SIG-M5 treated with dmso at 0.1 percent for 504 hours (cell line): ENCODE data around the gene PGS1.
A peak's percentile ranks its signal among the peaks of the same experiment; 100 is the strongest.

Experiments used
- DNase-seq: peaks from one replicate; lab custom pipeline; 2025; ENCODE audit not compliant: unreplicated experiment; lab: John Stamatoyannopoulos, UW

Gene PGS1

DNA sequence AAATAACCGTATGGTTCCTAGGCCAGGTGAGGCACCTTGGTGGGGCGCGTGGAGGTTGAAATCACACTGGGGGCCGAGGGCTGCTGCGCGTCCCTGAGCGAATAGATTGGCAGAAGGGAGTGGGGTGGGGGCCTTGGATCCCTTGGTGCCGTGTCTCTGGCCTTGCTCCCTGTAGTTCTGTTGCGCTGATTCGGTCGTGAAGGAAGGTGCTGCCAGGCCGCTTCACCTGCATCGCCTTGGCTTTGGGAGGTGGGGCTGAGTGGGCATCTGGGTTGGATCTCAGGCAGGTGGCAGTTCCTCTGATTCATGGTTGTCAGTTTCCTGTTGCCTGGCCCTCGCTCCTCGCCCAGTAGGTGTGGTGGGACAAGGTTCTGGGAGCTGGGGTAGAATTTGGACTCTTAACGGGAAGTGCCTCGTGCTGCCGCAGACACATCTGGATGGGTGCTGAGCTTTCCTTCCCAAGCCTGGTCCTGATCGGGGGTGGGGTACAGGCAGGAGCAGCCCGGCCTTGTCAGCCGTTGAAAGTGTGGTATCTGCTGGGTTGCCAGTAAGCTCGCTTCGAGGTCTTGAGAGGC, 30.1 kb downstream of the PGS1 start:
- no peak for DNase-seq

DNA sequence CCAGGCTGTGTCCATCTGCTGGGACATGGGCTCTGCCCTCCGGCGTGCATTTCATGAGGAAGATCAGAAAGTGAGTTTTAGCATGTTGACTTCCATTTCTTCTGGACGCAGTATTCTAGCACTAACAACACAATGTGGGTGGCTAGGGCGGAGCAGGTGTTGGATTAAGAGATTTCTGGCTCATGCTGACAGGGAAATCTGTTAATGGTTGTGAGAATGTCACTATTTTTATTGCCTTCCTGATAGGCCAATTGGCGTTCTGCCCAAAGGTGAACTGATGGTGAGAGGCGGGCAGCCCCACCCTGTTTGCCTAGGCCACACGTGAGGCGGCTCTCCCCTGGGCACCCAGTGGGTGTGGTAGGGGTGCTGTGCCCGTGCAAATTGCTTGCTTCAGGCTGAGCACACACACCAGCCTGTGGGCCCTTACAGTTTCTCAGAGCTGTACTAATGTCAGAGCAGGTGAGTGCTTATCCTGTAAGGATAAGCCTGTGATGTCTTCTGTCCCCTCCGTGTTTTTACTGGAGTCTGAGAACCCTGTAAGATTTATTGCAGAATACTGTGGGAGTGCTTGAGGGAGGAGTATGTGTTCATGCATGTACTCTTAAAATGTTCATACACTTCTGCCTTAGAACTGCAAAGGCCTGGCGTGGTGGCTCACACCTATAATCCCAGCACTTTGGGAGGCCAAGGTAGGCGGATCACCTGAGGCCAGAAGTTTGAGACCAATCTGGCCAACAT, 30.9 kb downstream of the PGS1 start:
- no peak for DNase-seq

DNA sequence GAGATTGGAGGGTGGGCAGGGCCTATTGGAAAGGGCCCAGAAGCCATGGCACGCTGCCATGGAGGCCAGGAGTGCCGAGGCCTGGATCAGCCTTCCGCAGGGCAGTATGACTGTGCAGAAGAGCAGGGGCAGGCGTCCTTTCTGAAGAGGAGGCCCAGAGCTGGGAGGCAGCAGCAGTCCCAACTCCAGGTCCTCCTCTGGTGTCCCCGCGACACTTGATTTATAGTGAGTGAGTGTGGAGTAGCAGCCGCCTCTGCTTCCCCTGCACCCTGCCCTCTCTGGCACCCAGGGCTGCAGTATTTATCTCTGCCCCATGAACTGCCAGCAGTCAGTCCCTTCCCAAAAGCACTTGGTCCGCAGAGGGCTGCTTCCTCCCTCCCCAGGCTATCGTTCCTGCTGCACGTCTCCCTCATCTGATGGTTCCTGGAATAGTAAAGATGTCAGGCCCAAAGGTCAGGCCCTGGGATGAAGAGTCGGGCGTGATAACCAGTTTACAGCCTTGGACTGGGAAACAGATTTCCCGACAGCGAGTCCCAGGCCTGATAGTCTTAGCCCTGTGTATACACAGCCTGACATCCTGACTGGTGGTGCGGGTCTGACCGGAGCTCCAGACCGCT, 32.9 kb downstream of the PGS1 start:
- no peak for DNase-seq

DNA sequence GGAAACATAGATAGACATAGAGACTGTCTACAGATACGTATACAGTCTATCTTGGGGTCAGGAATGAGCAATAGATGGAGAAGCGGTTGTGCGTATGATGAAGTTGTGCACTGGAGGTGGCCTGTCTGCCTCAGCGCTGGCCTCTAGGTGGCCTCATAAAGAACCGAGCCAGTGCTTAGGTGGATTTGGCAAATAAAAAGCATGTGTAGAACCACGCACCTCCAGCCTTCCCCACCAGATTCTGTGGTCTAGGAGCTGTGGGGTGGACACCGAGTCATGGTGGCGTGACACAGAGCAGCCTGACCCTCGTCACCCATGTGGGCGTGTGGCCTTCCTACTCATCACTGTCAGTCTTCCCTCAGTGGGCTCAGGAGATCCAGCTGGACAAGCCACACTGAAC, 34.0 kb downstream of the PGS1 start:
- no peak for DNase-seq

DNA sequence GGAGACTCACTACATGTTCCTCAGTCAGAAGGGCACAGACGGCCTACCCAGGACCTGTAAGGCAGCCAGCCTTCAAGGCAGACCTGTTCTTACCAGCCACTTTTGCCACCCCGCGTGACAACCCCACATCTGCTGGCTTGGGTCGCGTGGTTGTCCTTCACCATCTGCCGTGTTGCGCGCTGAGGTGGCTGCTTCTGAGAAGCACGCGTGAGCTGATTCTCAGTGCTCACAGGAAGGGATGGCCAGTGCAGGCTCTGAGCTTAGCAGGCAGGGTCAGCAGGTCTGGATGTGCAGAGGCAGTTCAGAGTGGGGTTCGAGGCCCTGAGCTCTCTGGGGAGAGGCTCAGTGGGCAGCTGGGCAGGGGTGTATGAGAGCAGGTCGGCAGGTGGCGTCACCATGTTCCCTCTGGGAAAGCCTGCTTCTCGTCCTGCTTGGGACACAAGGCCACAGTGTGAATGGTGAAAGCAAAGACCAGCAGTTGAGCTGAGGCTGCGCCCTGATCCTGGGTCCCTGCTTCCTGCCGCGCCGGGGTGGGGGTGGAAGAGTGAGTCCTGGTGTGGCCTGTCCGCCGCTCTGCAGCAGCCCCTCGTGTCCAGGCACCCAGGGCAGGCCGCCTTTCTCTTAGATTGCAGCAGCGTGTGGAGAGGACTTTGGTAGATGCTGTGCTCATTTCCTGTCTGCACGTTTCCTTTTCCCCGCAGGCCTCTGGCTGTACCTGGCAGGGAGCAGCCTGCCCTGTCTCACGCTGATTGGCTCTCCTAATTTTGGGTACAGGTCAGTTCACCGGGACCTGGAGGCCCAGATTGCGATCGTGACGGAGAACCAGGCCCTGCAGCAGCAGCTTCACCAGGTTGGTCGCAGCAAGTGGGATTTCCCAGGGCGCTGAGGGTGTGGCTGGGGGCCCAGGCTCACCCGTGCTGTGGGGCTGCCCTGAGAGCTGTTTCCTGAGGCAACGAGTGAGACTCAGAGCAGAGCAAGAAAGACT, 36.0 kb downstream of the PGS1 start:
- DNase-seq: no peak

DNA sequence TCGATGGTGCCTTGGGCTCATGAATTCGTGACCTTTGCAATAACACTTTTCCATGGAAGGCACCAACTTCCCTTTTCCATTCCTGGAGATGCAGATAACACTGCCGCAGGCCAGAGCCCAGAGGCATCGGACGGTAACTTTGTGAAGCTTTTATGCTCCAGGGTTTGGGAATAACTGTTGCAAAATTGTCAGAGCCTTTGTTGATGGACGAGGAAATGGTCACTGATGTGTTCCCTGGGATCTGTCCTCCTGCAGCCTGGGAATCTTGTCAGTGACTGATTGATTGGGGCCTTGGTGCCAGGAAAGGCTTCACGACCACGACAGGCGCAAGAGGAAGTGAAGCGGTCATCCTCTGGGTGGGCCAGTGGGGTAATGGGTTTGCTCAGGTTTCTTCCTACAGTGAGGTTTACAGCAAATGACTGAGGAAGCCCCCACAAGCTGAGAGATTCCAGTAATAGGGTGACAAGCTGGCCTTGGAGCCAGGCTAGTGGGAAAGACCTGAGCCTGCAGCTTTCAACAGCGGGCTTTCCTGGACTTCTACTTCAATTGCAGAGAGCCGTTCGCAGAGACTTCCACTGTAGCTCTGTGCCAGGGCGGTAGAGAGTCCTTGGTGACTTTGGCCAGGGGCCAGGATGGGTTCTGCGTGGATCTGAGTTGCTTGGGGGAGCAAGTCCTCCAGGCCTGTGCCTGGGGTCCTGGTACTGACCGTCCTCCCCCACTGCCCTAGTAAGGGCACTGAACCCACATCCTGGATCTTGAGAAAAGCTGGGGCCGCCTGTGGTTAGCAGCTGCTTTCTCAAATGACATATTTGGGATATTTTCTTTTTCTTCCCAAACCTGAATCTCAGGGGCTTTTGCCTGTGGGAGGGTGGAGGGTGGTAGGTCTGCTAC, 37.6 kb downstream of the PGS1 start:
- DNase-seq: no peak

DNA sequence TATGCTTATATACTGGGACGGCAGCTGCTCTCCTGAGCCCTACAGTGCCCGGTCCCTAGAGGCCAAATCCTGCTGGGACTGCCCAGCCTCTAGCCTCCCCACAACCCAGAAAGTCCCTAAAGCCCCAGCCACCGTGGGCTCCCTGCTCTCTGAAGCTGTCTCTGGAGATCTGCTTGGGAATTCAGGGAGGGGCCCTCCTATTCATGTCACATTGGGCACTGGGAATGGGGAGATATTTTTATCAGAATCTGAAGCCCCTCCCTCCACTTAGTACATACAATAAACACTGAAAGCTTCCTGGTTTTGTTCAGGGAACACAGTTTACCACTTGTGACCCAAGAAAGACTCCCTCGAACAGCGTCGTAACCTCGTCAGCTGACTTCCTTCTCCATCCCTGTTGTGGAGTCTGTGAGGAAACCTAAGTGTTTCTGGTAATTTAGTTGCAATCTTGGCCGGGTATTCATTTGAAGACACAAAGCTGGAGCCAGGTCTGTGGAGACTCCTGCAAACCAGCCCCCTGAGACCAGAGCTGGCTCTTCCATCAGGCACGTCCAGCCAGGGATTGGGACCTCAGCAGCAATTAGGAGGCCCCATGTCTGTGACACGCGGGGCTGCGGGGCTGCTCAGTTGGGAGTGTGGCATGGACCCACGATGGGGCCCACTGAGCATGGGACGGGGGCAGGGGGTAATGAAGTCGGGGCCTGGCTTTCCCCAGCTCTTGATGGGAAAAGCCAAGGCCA, 38.5 kb downstream of the PGS1 start:
- DNase-seq: peak; percentile 44

DNA sequence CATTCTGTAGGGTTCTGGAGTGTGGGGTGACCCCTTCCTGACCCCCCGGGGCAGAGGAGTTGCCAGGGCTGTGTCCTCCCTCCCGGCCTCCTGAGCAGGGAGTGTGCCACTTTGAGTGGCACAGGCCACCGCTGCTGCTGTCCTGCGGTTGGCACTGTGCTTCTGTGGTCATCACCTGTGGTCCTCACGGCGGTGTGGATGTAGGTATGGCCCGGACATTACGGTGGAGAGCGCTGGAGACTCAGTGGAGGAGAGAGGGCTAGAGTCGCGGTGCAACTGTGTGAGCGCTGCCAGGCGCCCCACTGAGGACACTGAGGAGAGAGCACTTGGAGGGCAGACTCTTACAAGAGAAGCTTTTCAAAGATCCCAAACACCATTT, 39.1 kb downstream of the PGS1 start:
- DNase-seq: no peak

DNA sequence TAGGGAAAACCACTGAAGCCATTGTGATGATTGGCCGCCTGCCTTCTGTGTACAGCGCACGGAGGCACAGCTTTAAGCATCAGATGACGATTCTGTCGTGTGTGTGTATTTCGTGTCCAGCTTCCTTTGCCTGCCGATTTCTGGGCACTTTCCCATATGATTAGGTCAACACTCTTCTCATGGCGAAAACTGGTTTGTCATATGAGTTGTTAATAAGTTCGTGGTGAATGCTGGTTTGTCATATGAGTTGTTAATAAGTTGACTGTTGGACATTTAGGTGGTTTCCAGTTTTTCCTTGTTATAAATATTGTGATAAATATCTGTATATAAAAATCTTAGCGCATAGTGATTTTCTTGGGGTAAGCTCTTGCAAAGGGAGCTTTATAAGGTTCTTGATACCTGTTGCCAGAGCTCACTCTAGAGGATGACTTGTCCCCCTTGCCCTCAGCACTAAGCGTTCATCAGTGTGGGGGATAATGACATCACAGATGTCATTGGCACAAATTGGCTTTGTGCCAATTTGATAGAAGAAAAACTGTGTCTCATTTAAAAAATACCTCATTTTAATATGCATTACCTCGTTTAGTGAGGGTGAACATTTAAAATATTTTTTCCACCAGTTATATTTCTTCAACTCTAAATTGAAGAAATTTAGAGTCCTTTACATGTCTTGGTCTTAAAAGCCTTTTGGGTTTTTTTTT, 40.0 kb downstream of the PGS1 start:
- DNase-seq: no peak

DNA sequence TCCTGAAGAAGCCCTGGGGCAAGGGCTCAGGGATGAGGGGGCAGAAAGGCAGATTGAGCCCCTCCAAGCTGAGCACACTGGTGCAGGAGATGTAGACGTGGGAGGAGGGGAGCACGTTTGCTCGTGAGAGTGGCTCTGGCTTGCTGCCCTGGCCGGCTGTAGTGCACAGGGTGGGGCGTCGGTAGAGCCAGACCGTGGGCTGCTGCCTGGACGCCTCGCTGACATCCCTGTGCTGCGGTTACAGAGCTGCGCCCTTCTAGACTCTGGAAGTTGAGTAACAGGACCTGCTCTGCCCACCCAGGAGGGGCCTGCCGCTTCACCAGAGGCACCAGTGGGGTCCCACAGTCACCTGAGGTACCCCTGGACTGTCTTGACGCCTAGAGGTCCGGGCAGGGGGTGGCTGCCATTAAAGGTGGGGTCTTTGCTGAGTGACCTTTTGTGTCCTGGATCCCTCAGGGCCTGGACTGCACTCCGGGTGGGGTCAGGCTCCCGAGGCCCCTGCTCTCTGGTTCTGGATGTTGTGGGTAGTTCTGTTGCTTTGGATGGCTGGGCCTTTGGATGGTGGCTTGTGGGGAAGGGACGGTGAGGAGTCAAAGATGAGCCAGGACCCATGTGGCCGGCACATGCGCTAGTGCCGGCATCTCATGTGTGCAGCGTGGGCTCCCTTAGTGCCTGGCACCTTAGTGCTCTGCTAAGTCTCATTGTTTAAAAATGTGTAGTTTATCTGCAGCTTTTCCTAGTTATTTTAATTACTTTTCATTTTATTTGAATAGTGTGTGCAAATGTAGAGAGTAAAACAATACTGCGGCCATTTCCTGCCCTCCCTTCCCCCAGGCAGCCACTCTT, 41.7 kb downstream of the PGS1 start:
- no peak for DNase-seq

DNA sequence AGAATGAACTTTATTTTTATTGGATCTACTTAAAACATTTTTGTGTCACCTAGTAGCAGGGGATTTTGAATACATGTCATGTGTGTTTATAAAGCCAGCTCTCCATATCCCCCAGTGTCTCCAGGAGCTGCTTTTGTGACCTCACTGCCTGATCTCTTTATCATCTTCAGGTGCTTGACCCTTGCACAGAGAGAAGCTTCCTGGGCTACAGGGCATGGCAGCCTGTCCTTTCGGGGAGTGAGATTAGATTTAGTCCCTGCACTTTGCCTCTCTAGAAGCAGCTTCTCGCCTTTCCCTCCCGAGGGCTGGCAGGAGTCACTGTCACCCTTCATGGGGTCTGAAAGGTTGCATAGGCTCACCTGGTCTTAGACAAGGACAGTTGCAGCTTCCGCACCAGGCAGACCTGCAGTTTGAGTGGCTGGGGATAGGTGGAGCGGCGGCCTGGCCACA, 42.7 kb downstream of the PGS1 start:
- no peak for DNase-seq

DNA sequence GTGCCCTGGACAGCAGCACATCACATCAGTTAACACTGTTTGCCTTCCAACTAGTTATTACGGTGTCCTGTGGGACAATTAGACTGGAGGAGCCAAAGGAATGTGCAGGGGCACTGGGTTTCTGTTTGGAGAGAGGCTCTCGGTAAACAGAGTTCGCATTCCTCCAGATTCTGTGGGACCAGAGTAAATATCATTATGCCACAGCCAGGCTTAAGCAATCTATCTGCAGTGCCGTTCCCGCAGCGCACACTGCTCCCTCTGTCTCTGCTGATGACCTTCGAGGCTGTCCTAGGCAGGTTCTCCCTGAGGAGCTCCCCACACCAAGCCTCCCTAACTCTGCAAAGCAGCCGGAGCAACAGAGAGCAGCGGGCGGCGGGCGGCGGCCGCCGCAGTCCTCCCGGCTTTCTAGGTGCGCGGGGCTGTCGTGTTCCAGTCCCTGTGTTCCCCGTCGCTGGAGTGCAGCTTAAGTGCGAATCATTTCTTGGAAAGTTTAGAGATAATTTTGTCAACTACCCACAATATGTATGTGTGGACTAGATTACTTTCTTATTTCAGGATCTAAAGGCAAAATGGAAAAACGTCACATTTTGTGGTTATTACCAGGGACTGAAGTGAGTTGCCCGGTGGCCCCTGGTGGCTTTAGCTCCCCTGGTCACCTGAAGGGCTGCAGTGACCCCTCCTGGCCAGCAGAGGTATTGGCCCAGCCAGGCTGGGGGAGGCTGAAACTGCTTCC, 43.3 kb downstream of the PGS1 start:
- peak; percentile 54 for DNase-seq

DNA sequence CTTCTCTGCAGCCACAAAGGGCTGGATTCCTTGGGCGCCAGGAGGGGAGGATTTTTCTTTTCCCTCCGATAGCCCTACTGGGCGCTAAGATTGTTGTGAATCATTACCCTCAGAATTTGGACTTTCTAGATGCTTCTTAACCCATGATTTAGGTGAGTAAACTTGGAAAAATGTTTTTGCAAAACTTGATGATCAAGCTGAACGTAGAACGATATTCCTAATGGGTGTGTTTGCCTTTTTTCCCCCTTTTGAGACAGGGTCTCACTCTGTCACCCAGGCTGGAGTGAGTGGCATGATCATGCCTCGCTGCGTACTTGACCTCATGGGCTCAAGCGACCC, 43.8 kb downstream of the PGS1 start:
- no peak for DNase-seq

DNA sequence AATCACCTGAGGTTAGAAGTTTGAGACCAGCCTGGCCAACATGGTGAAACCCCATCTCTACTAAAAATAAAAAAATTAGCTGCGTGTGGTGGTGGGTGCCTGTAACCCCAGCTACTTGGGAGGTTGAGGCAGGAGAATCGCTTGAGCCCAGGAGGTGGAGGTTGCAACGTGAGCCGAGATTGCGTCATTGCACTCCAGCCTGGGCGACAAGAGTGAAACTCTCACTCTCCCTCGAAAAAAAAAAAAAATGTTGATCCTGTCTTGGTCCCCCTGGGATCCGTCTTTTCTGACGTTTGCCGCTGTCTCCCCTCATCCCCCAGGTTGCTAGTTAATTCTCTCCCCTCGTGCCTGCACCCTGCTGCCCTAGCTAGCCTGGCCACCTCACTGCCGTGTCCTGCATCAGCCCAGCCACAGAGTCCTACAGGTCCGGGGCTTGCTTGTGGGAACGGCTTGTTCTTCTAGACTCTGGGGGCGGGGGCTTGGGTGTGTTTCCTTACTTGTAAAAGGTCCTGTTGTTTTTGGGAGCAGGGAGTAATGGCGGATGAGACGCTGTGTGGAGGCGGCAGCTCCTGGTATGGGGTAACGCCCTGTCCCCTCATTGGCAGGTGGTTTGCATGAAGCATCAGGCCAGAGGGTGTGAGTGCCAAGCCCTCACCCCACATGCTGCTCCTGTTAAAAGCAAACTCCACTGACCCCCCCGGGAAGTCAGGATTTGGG, 44.6 kb downstream of the PGS1 start:
- DNase-seq: no peak

DNA sequence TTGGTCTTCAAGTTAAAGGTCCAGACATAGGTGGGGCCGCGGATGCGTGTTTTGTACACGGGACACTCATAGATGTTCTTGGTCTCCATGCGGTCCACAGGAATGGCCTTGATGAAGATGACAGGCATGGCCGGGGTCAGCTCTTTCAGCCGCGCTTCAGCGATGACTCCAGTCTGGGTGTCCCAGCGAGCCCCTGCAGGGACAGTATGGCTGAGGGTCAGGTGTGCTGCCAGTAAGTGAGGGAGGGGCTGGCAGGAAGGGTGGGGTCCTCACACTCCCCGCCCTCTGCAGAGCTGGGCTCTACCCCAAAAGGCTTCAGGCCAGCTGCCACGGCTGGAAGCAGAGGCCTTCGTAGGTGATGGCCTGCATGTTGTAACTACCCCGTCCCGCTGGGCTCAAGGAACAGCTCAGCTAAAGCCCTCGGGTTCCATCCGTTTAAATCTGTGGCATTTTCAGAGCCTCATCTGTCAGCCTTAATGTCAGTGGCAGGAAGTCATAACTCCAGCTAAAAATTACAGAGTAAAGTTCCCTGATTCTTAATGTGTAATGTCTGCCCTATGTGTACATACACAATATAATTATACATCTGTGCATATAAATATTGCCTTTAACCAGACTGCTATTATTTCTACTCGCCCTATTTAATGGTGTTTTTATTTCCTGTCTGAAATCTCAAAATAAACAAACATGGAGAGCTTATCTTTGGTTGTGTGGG, 45.7 kb downstream of the PGS1 start:
- DNase-seq: no peak

DNA sequence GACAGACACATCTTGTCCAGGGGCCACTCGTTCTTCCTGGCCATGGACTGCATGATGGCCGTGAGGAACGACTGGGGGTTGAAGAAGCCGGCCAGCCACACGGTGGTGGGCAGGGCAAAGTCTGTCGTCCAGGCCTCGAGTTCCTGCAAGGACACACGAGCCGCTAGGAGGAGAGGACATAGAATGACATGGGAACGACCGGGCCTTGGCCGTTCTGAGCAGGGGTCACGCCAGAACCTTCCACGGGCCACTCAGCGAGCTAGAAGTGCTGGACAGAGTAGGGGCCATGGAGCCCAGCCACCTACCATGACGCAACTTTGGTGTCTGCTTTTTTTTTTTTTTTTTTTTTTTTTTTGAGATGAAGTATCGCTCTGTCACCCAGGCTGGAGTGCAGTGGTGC, 47.0 kb downstream of the PGS1 start:
- no peak for DNase-seq
